B cell (primary cell): Measurements from ENCODE around the gene IBA57. TPM values are rescaled to one million over a fixed set of nuclear protein-coding genes. Genes with fewer than 3 reads are reported as not detected.
A peak's percentile ranks its signal among the peaks of the same experiment; 100 is the strongest.

ENCODE experiments used
- ATAC-seq: fragments of 200-7000 bp; cut with Tn5 transposase; one replicate; pipeline ENCODE4 v1.10.0; 2021; ENCODE audit warnings: low read depth, mild to moderate bottlenecking, moderate number of reproducible peaks, moderate library complexity
- CTCF ChIA-PET: fragments of 350-600 bp; sonication (Branson Sonifier 250); formaldehyde crosslinking; loops from one replicate; lab custom pipeline; 2021; ENCODE audit warnings: antibody characterized with exemption, inconsistent platforms; lab: Charles Lee
- POLR2A ChIA-PET: fragments of 350-600 bp; sonication (Branson Sonifier 250); formaldehyde crosslinking; loops from one replicate; lab custom pipeline; 2021; ENCODE audit warnings: antibody characterized with exemption; lab: Charles Lee
- DNase-seq: peaks from one replicate; pipeline ENCODE4 v3.0.0; 2013
- H2AFZ ChIP-seq: 2 replicates; pipeline ENCODE4 v1.6.1; 2012; ENCODE audit warnings: mild to moderate bottlenecking, low read depth, low read length; ENCODE audit not compliant: insufficient read depth, poor library complexity, severe bottlenecking
- H3K27ac ChIP-seq, 2 donors: 1 replicate in 1 of 2; 2 replicates in 1 of 2; pipeline ENCODE4 v1.5.1; 2012 to 2013; ENCODE audit warnings: low read length in 2 of 2, mild to moderate bottlenecking in 2 of 2, moderate library complexity in 1 of 2
- H3K27me3 ChIP-seq, 4 experiments: fragments of 200-600 bp in 1 of 4; sonication (generic) in 1 of 4; replicated peaks in 1 of 4; 1 replicate in 2 of 4; 2 replicates in 2 of 4; pipeline versions ENCODE4 v1.6.1 to v1.7.0; 2013 to 2016; ENCODE audit warnings: low read length in 3 of 4, mild to moderate bottlenecking in 2 of 4, mixed read lengths in 1 of 4, moderate library complexity in 1 of 4; ENCODE audit not compliant: insufficient read depth in 4 of 4, control insufficient read depth in 3 of 4; ENCODE audit errors: control extremely low read depth in 1 of 4
- H3K36me3 ChIP-seq, 2 experiments: replicated peaks in 1 of 2; 1 replicate in 1 of 2; 2 replicates in 1 of 2; pipeline versions ENCODE4 v1.6.1 to v1.7.1; 2013; ENCODE audit warnings: low read length in 1 of 2; ENCODE audit not compliant: insufficient read depth in 2 of 2, control insufficient read depth in 1 of 2; ENCODE audit errors: control extremely low read depth in 1 of 2, extremely low read depth in 1 of 2
- H3K4me1 ChIP-seq, 2 donors: fragments of 200-600 bp in 1 of 2; sonication (generic) in 1 of 2; 1 replicate in 1 of 2; 2 replicates in 1 of 2; pipeline versions ENCODE4 v1.5.1 to v1.6.1; 2013 to 2017; ENCODE audit warnings: low read length in 2 of 2; ENCODE audit not compliant: control insufficient read depth in 2 of 2, insufficient read depth in 2 of 2
- H3K4me2 ChIP-seq: replicated peaks from 2 replicates; pipeline ENCODE3; 2012; ENCODE audit warnings: mild to moderate bottlenecking, low read depth, low read length; ENCODE audit not compliant: poor library complexity, severe bottlenecking
- H3K4me3 ChIP-seq, 5 experiments: fragments of 200-600 bp in 1 of 5; sonication (generic) in 1 of 5; 1 replicate in 3 of 5; 2 replicates in 2 of 5; pipeline versions ENCODE4 v1.5.1 to v1.7.0; 2011 to 2016; ENCODE audit warnings: low read length in 4 of 5, mild to moderate bottlenecking in 4 of 5, low read depth in 2 of 5, control low read depth in 1 of 5, moderate library complexity in 1 of 5; ENCODE audit not compliant: insufficient read depth in 1 of 5; ENCODE audit errors: control extremely low read depth in 1 of 5, extremely low read depth in 1 of 5
- H3K79me2 ChIP-seq: fragments of 200-600 bp; sonication (generic); one replicate; pipeline ENCODE4 v1.6.0; 2016; ENCODE audit warnings: low read length; ENCODE audit not compliant: control insufficient read depth, insufficient read depth
- H3K9ac ChIP-seq: fragments of 200-600 bp; sonication (generic); 2 replicates; pipeline ENCODE4 v1.6.1; 2017; ENCODE audit warnings: mild to moderate bottlenecking, low read length, moderate library complexity
- H3K9me3 ChIP-seq, 3 donors: one replicate each; pipeline versions ENCODE4 v1.6.1 to v1.7.1; 2013; ENCODE audit warnings: low read length in 2 of 3; ENCODE audit not compliant: control insufficient read depth in 2 of 3, insufficient read depth in 1 of 3; ENCODE audit errors: control extremely low read depth in 1 of 3
- H4K20me1 ChIP-seq: 2 replicates; pipeline ENCODE4 v1.6.0; 2012; ENCODE audit warnings: mild to moderate bottlenecking, low read length; ENCODE audit not compliant: insufficient read depth, control insufficient read depth, poor library complexity, severe bottlenecking
- H3K27ac Mint-ChIP-seq: one replicate; pipeline ENCODE4 v1.8.0; 2021; ENCODE audit warnings: mixed read lengths
- H3K27me3 Mint-ChIP-seq: one replicate; pipeline ENCODE4 v1.8.0; 2021; ENCODE audit warnings: mixed read lengths
- H3K4me1 Mint-ChIP-seq: one replicate; pipeline ENCODE4 v1.8.0; 2021; ENCODE audit warnings: mixed read lengths
- H3K4me3 Mint-ChIP-seq: one replicate; pipeline ENCODE4 v1.8.0; 2021; ENCODE audit warnings: mixed read lengths
- H3K9me3 Mint-ChIP-seq: one replicate; pipeline ENCODE4 v1.8.0; 2022; ENCODE audit warnings: mixed read lengths; ENCODE audit not compliant: insufficient read depth
- CTCF ChIP-seq: fragments of 200-600 bp; IDR thresholded peaks from one replicate; pipeline ENCODE4 v1.8.0; 2022; ENCODE audit warnings: antibody characterized with exemption, mild to moderate bottlenecking
- EZH2 ChIP-seq: IDR thresholded peaks from 2 replicates; pipeline ENCODE4 v1.6.1; 2012; ENCODE audit warnings: borderline replicate concordance, low read depth, mild to moderate bottlenecking, moderate library complexity, low read length; ENCODE audit not compliant: insufficient read depth, poor library complexity, severe bottlenecking
- WGBS: methylation state at CpG from one replicate; pipeline ENCODE4 v1.1.5; 2013; ENCODE audit warnings: missing lambda C conversion rate; ENCODE audit not compliant: insufficient coverage; 5-methylcytosine and 5-hydroxymethylcytosine counted together
- intact Hi-C: fragments of 100-400 bp; cut with micrococcal nuclease; formaldehyde crosslinking; loops from one replicate; pipeline ENCODE4 v1.10.0; 2022
- polyA plus RNA-seq: library from polyadenylated mRNA; depleted of rRNA; stranded (reverse); fragments of >200 nt; gene quantifications from 2 replicates; pipeline ENCODE4 v1.2.3, GENCODE V29; 2012
- total RNA-seq, 2 donors: library from RNA; stranded (reverse); fragments of 120-200 nt in 1 of 2; gene quantifications; 1 replicate in 1 of 2; 2 replicates in 1 of 2; pipeline versions ENCODE4 v1.2.3 to v1.2.4, GENCODE V29; 2013 to 2022

IBA57 gene
- total and polyA plus RNA-seq, 2 donors (not counting 1 experiment from before 2014, with no cell fraction given) = 5.2 to 12.8 TPM

DNA sequence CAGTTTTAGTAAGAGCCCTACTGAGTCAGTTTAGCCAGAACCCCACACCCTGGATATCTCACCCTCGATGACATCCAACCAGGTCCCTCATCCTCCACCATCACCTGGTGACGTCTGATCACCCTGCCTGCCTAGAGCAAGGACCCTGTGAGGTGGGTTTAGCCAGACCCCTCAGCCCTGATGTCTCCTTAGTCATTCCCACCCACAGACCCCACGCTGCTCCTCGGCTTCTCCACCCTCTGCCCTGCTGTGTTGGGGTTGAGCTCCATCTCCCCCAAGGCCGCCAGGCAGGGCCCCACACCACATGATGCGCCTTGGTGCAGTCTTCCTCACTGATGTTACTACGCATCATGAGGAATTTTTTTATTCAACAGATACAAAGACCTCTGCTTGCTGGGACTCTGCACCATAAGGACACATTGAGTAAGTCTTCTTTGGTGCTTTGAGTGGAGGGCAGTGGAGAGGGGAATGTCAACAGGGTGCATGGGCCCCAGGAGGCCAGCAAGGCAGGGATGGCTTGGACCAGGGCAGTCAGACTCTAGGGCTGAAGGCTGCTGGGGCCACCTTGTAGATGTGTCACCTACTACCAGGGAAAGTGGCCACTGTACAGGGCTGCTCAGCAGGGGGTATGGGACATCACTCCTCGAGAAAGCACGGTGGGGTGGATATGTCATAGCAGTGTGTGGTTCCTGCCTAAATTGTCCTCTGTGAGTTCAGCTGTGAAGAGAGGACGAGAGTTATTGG is 1.7 kb upstream of the IBA57 start:
- no peak overlapping the region for H3K4me2 ChIP-seq
- peaks cover 14 to 26% of the 10 kb centered on the region in 2 donors for H3K4me1 ChIP-seq
- ATAC-seq = no peak
- intact Hi-C loops = loop anchor here (2.0 kb wide), 1 partner anchor 243 kb away; the partner anchor contains the start of gene TRIM11
- 97% methylated on average over 8 of the region's 10 CpGs for WGBS
- no peak overlapping the region for H3K4me3 ChIP-seq
- H3K27me3 ChIP-seq = peaks cover 0 to 9% (median 0%) of the 10 kb centered on the region in 4 experiments
- TF ChIP-seq CTCF (no peak), EZH2 (no peak)
- H3K27ac Mint-ChIP-seq = peak overlapping the region; percentile 80
- peaks cover 28% of the 10 kb centered on the region for H3K79me2 ChIP-seq
- no peaks in the 10 kb centered on the region for H3K9me3 Mint-ChIP-seq
- ChIA-PET CTCF (interaction anchor here (1.0 to 5.6 kb wide), 4 partner anchors 21 to 337 kb away, joined by 3 to 73 read pairs (median 4); no protein-coding TSS in a partner anchor), POLR2A (no interaction called here)
- no peak overlapping the region for H2AFZ ChIP-seq
- no peak for DNase-seq
- H3K36me3 ChIP-seq = no peaks in the 10 kb centered on the region
- H3K9ac ChIP-seq = no peak overlapping the region
- no peaks in the 10 kb centered on the region for H3K9me3 ChIP-seq
- H3K27me3 Mint-ChIP-seq = peaks cover 3% of the 10 kb centered on the region
- no peaks in the 10 kb centered on the region for H4K20me1 ChIP-seq
- H3K27ac ChIP-seq = peak overlapping the region in 1 of 2 donors; percentile 98
- H3K4me3 Mint-ChIP-seq = peak overlapping the region; percentile 75
- peaks cover 26% of the 10 kb centered on the region for H3K4me1 Mint-ChIP-seq
